Testis (tissue), 3 donors: Measurements from ENCODE around the gene RXRA. TPM values are rescaled to one million over a fixed set of nuclear protein-coding genes. Genes with fewer than 3 reads are reported as not detected.

Experiments
- DNase-seq: peaks from one replicate; pipeline ENCODE4 v3.0.0-alpha.2; 2019
- H3K27ac ChIP-seq, 2 donors: fragments of 200-600 bp; sonication (generic); one replicate each; pipeline ENCODE4 v1.5.1; 2019
- H3K27me3 ChIP-seq: fragments of 200-600 bp; sonication (generic); one replicate; pipeline ENCODE4 v1.5.1; 2019
- H3K36me3 ChIP-seq: fragments of 200-600 bp; sonication (generic); one replicate; pipeline ENCODE4 v1.5.1; 2017; ENCODE audit warnings: low read depth; ENCODE audit errors: missing control alignments
- H3K4me1 ChIP-seq: fragments of 200-600 bp; sonication (generic); one replicate; pipeline ENCODE4 v1.5.1; 2019
- H3K4me3 ChIP-seq, 2 donors: fragments of 200-600 bp; sonication (generic); one replicate each; pipeline ENCODE4 v1.5.1; 2017 to 2019
- H3K9me3 ChIP-seq: fragments of 200-600 bp; sonication (generic); one replicate; pipeline ENCODE4 v1.5.1; 2017
- POLR2A ChIP-seq: fragments of 450-650 bp; IDR thresholded peaks from one replicate; pipeline ENCODE4 v1.6.1; 2017; ENCODE audit warnings: antibody characterized with exemption, mild to moderate bottlenecking, moderate library complexity
- WGBS, 2 donors: methylation state at CpG; one replicate each; pipeline ENCODE4 v1.1.5; 2018; 5-methylcytosine and 5-hydroxymethylcytosine counted together
- intact Hi-C: fragments of 100-400 bp; cut with DNase I; formaldehyde crosslinking; loops from one replicate; pipeline ENCODE4 v1.15.1; 2023; ENCODE audit warnings: low total_unique reads
- polyA plus RNA-seq: library from polyadenylated mRNA; stranded (reverse); fragments of 350-450 nt; fragmentation: Illumina TruSeq; extraction: RNeasy Lipid Tissue Mini Kit (QIAGEN cat#74804); gene quantifications from one replicate; pipeline ENCODE4 v1.2.3, GENCODE V29; 2014; ENCODE audit warnings: low read depth, low replicate concordance; ENCODE audit not compliant: insufficient read depth
- total RNA-seq, 2 donors: library from RNA; depleted of rRNA; stranded (reverse); fragments of >200 nt; gene quantifications; one replicate each; pipeline ENCODE4 v1.2.3, GENCODE V29; 2016
- TF ChIP-seq, protein P1 (sequence below), 3 experiments: fragments of 450-650 bp in 2 of 3; fragments of 200-600 bp in 1 of 3; sonication (generic) in 1 of 3; IDR thresholded peaks; one replicate each; pipeline ENCODE4 v1.5.1; 2016 to 2019; ENCODE audit warnings: antibody characterized with exemption in 3 of 3, mild to moderate bottlenecking in 2 of 3, moderate library complexity in 1 of 3

RXRA gene
- total and polyA plus RNA-seq, 3 donors from 2014 or later = 31.3 to 61.0 (median 47.3) TPM

DNA sequence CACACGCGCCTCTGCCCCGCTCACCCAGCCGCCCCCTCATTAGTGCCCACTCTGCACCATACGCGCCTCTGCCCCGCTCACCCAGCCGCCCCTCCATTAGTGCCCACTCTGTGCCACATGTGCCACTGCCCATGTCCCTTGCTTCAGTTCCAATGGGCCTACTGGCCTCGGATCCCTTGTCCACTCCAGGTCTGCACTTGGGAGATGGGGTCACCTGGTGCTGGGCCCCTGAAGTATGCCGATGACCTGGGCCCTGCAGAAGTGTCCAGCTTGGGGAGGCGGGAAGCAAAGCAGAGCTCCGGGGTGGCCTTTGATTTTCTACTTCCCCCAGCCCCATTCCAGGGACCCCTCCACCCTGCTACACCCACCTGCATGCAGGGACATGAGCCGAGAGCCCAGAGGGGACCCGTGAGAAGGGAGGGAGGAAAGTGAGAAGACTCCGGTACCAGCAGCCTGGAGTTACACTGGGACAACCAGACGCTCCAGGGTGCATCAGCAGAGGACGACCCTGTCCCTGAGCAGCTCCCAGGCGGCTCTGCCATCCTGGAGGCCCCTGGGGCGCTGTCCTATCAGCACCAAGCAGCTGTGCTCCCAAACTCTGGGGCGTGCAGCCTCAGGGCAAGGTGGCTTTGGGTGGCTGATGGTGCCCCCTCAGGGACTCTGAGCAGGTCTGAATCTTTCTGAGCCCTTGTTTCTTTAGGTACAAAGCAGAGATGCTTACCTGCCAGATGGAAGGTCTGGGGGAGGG is 140.8 kb downstream of the RXRA start:
- Histone ChIP-seq H3K27me3 (no peaks in the 10 kb centered on the region), H3K4me3 (no peak overlapping the region), H3K4me1 (peaks cover 9% of the 10 kb centered on the region), H3K36me3 (no peaks in the 10 kb centered on the region), H3K9me3 (no peaks in the 10 kb centered on the region), H3K27ac (no peak overlapping the region)
- intact Hi-C loops = no loop called here
- 83 to 86% methylated on average over 16 to 20 of the region's 20 CpGs for WGBS, 2 donors
- TF ChIP-seq, protein P1, sequence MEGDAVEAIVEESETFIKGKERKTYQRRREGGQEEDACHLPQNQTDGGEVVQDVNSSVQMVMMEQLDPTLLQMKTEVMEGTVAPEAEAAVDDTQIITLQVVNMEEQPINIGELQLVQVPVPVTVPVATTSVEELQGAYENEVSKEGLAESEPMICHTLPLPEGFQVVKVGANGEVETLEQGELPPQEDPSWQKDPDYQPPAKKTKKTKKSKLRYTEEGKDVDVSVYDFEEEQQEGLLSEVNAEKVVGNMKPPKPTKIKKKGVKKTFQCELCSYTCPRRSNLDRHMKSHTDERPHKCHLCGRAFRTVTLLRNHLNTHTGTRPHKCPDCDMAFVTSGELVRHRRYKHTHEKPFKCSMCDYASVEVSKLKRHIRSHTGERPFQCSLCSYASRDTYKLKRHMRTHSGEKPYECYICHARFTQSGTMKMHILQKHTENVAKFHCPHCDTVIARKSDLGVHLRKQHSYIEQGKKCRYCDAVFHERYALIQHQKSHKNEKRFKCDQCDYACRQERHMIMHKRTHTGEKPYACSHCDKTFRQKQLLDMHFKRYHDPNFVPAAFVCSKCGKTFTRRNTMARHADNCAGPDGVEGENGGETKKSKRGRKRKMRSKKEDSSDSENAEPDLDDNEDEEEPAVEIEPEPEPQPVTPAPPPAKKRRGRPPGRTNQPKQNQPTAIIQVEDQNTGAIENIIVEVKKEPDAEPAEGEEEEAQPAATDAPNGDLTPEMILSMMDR (IDR thresholded peaks at IDR 0.05) = no peak
- TF ChIP-seq POLR2A = no peak
- no peak for DNase-seq

DNA sequence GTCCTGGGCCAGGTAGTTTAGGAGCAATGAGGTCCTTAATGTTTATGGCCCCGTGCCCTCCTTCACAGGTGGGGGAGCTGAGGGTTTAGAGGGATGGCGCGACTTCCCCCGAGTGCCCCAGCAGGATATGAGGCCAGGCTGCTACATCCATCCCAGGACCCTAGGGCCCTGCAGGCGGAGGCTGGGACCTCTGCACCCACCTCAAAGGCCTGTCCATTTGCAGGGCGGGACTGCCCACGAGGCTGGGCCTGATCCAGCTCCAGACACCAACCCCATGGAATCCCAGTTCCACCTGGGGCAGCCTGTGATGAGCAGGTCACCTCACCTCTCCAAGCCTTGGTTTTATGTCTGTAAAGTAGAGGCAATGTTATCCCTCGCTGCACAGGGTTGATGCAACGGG is 142.1 kb downstream of the RXRA start:
- no peak for TF ChIP-seq POLR2A
- TF ChIP-seq, protein P1 (IDR thresholded peaks at IDR 0.05) = no peak
- Histone ChIP-seq H3K27me3 (no peaks in the 10 kb centered on the region), H3K27ac (no peak overlapping the region), H3K9me3 (no peaks in the 10 kb centered on the region), H3K36me3 (no peaks in the 10 kb centered on the region), H3K4me3 (no peak overlapping the region), H3K4me1 (peaks cover 15% of the 10 kb centered on the region)
- intact Hi-C loops = no loop called here
- 90 to 92% methylated on average over 9 of the region's 9 CpGs for WGBS, 2 donors
- no peak for DNase-seq

DNA sequence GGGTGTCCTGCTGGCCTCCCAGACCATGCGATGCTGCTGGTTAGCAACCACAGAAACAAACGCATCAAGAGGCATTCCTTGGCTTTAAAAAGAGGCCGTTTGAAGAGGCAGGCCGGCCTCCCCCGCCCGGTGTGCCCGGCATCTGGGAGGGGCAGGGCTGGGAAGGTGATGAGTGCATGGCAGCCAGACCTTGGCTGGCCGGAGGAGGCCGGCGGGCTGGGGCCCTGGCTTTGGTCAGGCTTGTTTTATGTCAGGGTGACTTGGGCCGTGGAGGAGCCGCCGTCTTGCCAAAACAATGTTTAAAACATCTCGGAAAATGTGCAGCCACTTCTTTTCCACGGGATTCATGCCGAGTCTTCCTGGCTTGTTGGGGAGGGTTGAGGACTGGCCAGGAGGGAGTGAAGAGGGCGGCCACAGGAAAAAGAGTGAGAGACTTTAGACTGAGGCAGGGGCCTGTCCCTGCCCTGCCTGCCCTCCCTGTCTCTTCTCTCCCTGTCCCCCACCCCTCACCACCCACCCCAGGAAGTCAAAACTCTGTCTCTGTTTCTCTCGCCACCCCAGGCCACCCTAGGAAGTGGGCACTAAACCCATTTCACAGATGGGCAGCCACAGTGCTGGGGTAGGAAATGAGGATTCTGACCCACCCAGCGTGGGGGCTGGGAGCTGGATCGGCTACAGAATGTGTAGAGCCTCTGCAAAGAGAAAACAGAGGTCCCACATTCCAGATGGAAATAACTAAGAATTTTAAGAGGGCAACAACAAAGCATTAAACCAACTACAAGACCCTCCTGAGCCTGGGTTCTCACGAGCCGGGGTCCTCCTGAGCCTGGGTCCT is 143.0 kb downstream of the RXRA start:
- peaks cover 16% of the 10 kb centered on the region for H3K4me1 ChIP-seq
- DNase-seq = peak; percentile 61
- 53 to 54% methylated on average over 15 to 22 of the region's 22 CpGs for WGBS, 2 donors

DNA sequence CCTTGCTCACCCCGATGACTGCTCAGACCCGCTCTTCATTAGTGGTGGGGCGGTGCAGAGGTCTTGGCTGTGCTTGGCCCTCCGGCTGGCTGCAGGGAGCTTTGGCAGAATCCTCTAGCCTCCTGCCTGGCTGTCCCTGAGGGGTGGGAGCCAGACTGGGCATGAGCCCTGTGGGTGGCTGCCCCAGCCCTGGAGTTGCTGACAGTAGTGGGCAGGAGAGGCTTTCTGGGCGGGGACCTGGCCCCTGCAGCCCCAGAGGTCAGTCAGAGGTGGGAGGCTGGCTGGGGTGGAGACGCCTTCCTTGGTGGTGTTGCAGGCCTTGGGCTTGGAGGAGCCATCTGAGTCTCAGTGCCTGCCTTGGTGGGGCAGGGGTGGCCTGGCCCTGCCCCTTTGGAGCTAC is 146.0 kb downstream of the RXRA start:
- H3K27me3 ChIP-seq = no peaks in the 10 kb centered on the region
- H3K4me3 ChIP-seq = no peak overlapping the region
- intact Hi-C loops = no loop called here
- no peaks in the 10 kb centered on the region for H3K36me3 ChIP-seq
- peaks cover 29% of the 10 kb centered on the region for H3K4me1 ChIP-seq
- WGBS, 2 donors = 87 to 93% methylated on average over 4 to 6 of the region's 6 CpGs
- H3K9me3 ChIP-seq = no peaks in the 10 kb centered on the region
- no peak overlapping the region for H3K27ac ChIP-seq
- DNase-seq = no peak
- TF ChIP-seq, protein P1 (IDR thresholded peaks at IDR 0.05) = no peak
- no peak for TF ChIP-seq POLR2A

More for the DNA sequence above, 143.0 kb downstream of the RXRA start:
- no peaks in the 10 kb centered on the region for H3K27me3 ChIP-seq
- TF ChIP-seq, protein P1 (IDR thresholded peaks at IDR 0.05) = no peak
- no peak for TF ChIP-seq POLR2A
- peak overlapping the region in 1 of 2 donors; percentile 75 for H3K27ac ChIP-seq
- H3K4me3 ChIP-seq = no peak overlapping the region
- intact Hi-C loops = no loop called here
- no peaks in the 10 kb centered on the region for H3K9me3 ChIP-seq
- no peaks in the 10 kb centered on the region for H3K36me3 ChIP-seq
